MM.1S (cell line): Measurements from ENCODE around the gene SCNM1.

ENCODE experiments used
- DNase-seq: peaks from one replicate; pipeline ENCODE4 v3.0.0-alpha.2; 2015
- H2AFZ ChIP-seq: fragments of 300-600 bp; sonication (generic); 2 replicates; pipeline ENCODE4 v1.6.0; 2016; ENCODE audit warnings: antibody characterized with exemption, low read length
- H3F3A ChIP-seq: fragments of 300-600 bp; sonication (generic); 2 replicates; pipeline ENCODE4 v1.6.1; 2016; ENCODE audit warnings: mild to moderate bottlenecking, antibody characterized with exemption, low read length, moderate library complexity, mixed read lengths; ENCODE audit not compliant: insufficient read depth
- H3K27ac ChIP-seq: fragments of 300-600 bp; sonication (generic); 2 replicates; pipeline ENCODE4 v1.5.1; 2016; ENCODE audit warnings: mild to moderate bottlenecking, low read length
- H3K27me3 ChIP-seq: fragments of 300-600 bp; sonication (generic); replicated peaks from 2 replicates; pipeline ENCODE4 v1.6.0; 2016; ENCODE audit warnings: low read length; ENCODE audit not compliant: insufficient read depth
- H3K36me3 ChIP-seq: fragments of 300-600 bp; sonication (generic); replicated peaks from 2 replicates; pipeline ENCODE4 v1.6.1; 2016; ENCODE audit warnings: mild to moderate bottlenecking, low read length, mixed read lengths; ENCODE audit not compliant: insufficient read depth
- H3K4me1 ChIP-seq: fragments of 300-600 bp; sonication (generic); 2 replicates; pipeline ENCODE4 v1.6.1; 2016; ENCODE audit warnings: low read length, mixed read lengths
- H3K4me2 ChIP-seq: fragments of 300-600 bp; sonication (generic); 2 replicates; pipeline ENCODE4 v1.6.0; 2016; ENCODE audit warnings: low read depth, low read length
- H3K4me3 ChIP-seq: fragments of 300-600 bp; sonication (generic); 2 replicates; pipeline ENCODE4 v1.5.1; 2016; ENCODE audit warnings: low read length, mixed read lengths
- H3K79me2 ChIP-seq: fragments of 300-600 bp; sonication (generic); 2 replicates; pipeline ENCODE4 v1.6.1; 2016; ENCODE audit warnings: mixed run types, low read length, mixed read lengths
- H3K9ac ChIP-seq: fragments of 300-600 bp; sonication (generic); 2 replicates; pipeline ENCODE4 v1.6.1; 2016; ENCODE audit warnings: low read length, mixed read lengths
- H3K9me2 ChIP-seq: fragments of 300-600 bp; sonication (generic); replicated peaks from 2 replicates; pipeline ENCODE4 v1.6.1; 2016; ENCODE audit warnings: mild to moderate bottlenecking, low read length, mixed read lengths; ENCODE audit not compliant: insufficient read depth
- H3K9me3 ChIP-seq: fragments of 300-600 bp; sonication (generic); replicated peaks from 2 replicates; pipeline ENCODE4 v1.6.1; 2016; ENCODE audit warnings: mild to moderate bottlenecking, low read length, mixed read lengths; ENCODE audit not compliant: insufficient read depth
- H4K20me1 ChIP-seq: fragments of 300-600 bp; sonication (generic); 2 replicates; pipeline ENCODE4 v1.6.1; 2016; ENCODE audit warnings: mild to moderate bottlenecking, low read length, moderate library complexity, mixed read lengths; ENCODE audit not compliant: insufficient read depth
- EZH2 ChIP-seq: fragments of 300-600 bp; sonication (generic); optimal IDR thresholded peaks from 2 replicates; pipeline ENCODE3; 2017; ENCODE audit warnings: low read depth, mild to moderate bottlenecking, antibody characterized with exemption, low read length, mixed read lengths
- EZH2phosphoT487 ChIP-seq: fragments of 300-600 bp; sonication (generic); IDR thresholded peaks from 2 replicates; pipeline ENCODE4 v1.6.1; 2018; ENCODE audit warnings: antibody characterized with exemption, low read length
- TF ChIP-seq, protein P1 (sequence below): fragments of 300-600 bp; sonication (generic); IDR thresholded peaks from 2 replicates; pipeline ENCODE4 v1.5.1; 2016; ENCODE audit warnings: antibody characterized with exemption, low read length, mixed read lengths

SCNM1 gene, protein sequence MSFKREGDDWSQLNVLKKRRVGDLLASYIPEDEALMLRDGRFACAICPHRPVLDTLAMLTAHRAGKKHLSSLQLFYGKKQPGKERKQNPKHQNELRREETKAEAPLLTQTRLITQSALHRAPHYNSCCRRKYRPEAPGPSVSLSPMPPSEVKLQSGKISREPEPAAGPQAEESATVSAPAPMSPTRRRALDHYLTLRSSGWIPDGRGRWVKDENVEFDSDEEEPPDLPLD

DNA sequence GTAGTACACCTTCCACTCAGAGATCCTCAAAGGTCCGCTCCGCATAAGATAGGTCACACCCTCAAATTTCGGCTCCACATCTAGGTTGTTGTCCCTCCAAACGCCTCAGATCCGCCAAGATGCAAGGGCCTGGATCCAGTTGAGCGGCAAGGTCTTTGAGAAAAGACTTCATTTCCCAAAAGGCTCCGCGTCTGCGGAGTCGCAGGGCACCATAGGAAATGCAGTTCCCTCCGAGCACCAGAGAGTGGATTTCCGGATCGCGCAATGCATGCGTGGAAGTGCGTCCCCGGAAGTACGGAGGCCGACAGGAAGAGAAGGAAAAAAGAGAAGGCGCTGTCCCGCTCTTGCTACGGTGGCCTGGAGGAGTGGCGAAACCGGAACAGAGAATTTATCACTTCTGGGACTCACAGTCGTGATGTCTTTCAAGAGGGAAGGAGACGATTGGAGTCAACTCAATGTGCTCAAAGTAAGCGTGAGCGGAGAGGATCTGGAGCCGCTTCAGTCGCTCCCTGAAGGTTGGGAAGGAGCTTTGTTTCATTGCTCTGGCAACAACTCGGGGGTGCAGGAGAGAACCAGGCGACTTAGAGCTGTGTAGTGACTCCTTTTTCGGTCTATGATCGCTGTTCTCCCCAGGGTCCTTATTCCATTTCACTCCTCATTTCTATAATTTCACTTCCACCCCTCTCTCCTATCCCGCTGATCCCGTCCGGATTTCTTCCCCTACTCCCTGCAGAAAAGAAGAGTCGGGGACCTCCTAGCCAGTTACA is at the start of gene SCNM1, which contains the start of gene LYSMD1:
Gene SCNM1 (plus strand): TSS at position 407 of the 767 bp plus-strand sequence. CDS start 9 bp downstream, at position 416.
Gene LYSMD1 (minus strand): TSS at position 165 of the 767 bp plus-strand sequence. CDS start 644 bp downstream, outside the sequence.
- no peaks in the 10 kb centered on the region for H3K9me2 ChIP-seq
- peak; percentile 100 for DNase-seq
- H3K27ac ChIP-seq: peak within 1 kb of the TSS; percentile 51; the same call in 1 of the 2 replicates
- no peaks in the 10 kb centered on the region for H3K36me3 ChIP-seq
- H3K4me3 ChIP-seq: peak within 1 kb of the TSS; percentile 86
- H2AFZ ChIP-seq: peak within 1 kb of the TSS; percentile 99
- peak within 1 kb of the TSS; percentile 77 for H3K9ac ChIP-seq
- no peaks in the 10 kb centered on the region for H3K9me3 ChIP-seq
- no peak for TF ChIP-seq EZH2phosphoT487
- TF ChIP-seq, protein P1, sequence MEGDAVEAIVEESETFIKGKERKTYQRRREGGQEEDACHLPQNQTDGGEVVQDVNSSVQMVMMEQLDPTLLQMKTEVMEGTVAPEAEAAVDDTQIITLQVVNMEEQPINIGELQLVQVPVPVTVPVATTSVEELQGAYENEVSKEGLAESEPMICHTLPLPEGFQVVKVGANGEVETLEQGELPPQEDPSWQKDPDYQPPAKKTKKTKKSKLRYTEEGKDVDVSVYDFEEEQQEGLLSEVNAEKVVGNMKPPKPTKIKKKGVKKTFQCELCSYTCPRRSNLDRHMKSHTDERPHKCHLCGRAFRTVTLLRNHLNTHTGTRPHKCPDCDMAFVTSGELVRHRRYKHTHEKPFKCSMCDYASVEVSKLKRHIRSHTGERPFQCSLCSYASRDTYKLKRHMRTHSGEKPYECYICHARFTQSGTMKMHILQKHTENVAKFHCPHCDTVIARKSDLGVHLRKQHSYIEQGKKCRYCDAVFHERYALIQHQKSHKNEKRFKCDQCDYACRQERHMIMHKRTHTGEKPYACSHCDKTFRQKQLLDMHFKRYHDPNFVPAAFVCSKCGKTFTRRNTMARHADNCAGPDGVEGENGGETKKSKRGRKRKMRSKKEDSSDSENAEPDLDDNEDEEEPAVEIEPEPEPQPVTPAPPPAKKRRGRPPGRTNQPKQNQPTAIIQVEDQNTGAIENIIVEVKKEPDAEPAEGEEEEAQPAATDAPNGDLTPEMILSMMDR: no peak
- no peak for TF ChIP-seq EZH2
- peaks cover 4% of the 10 kb centered on the region for H3F3A ChIP-seq
- H3K4me2 ChIP-seq: peak within 1 kb of the TSS; percentile 91
- H3K79me2 ChIP-seq: peaks cover 30% of the 10 kb centered on the region
- peaks cover 7% of the 10 kb centered on the region for H3K4me1 ChIP-seq
- H3K27me3 ChIP-seq: no peaks in the 10 kb centered on the region
- H4K20me1 ChIP-seq: no peaks in the 10 kb centered on the region

DNA sequence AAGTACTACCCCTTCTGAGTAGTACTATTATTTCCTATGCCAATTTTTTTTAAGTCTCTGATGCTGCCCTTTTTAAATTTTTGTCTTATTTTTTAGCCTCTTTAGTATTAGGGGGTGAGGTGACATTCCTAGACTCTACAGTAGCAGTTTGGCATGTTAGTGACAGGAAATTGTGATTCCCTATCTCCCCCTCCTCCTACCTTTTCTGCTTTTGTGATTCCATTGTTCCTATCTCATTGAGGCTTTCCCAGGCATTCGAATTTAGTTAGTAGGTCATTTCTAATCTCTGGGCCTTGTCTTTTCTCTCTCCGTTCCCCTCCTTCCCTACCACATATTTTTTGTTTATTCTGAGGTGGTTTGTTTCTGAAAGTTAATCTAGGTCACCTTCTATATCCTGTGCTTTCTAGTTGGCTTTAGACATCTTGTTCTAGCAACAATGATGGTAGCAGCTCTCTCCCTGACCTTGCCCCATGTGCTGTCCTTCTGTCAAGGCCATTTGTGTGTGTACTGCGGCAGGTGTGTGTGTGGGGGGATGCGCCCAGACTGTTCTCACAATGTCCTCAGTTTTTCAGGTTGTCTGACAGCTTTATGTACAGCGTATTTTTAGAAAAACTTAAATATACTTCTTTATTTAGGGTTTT is 41.1 kb upstream of the SCNM1 start:
- H3K9me2 ChIP-seq: no peaks in the 10 kb centered on the region
- H3K27ac ChIP-seq: no peak overlapping the region
- no peak overlapping the region for H2AFZ ChIP-seq
- no peaks in the 10 kb centered on the region for H3K36me3 ChIP-seq
- no peak overlapping the region for H3K4me2 ChIP-seq
- no peaks in the 10 kb centered on the region for H3K9me3 ChIP-seq
- H4K20me1 ChIP-seq: no peaks in the 10 kb centered on the region
- H3K27me3 ChIP-seq: no peaks in the 10 kb centered on the region
- no peaks in the 10 kb centered on the region for H3K4me1 ChIP-seq
- H3K4me3 ChIP-seq: no peak overlapping the region
- H3K79me2 ChIP-seq: no peaks in the 10 kb centered on the region
- H3K9ac ChIP-seq: no peak overlapping the region
- DNase-seq: no peak
- TF ChIP-seq EZH2: no peak
- TF ChIP-seq, protein P1: no peak
- no peak for TF ChIP-seq EZH2phosphoT487
- no peaks in the 10 kb centered on the region for H3F3A ChIP-seq

DNA sequence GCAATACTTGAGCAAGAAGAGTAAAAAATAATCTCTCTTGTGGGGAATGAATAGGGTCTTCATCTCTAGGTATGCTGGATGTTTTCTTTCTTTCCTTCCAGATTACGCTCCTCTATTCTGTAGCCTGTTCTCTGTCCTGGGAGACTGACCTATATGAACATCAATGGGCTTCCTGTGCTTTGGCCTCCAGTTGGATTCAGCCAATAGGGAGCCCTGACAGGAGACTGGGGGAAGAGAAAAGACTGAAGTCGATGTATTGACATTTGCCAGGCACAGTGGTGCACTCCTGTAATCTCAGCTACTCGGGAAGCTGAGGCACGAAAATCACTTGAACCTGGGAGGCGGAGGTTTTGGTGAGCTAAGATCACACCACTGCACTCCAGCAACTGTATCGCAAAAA is 37.1 kb upstream of the SCNM1 start:
- no peaks in the 10 kb centered on the region for H3K4me1 ChIP-seq
- no peaks in the 10 kb centered on the region for H3K36me3 ChIP-seq
- H3K4me2 ChIP-seq: no peak overlapping the region
- TF ChIP-seq, protein P1: no peak
- TF ChIP-seq EZH2 (no peak), EZH2phosphoT487 (no peak)
- H2AFZ ChIP-seq: no peak overlapping the region
- no peak overlapping the region for H3K27ac ChIP-seq
- H3K4me3 ChIP-seq: no peak overlapping the region
- H3K79me2 ChIP-seq: no peaks in the 10 kb centered on the region
- no peaks in the 10 kb centered on the region for H4K20me1 ChIP-seq
- H3F3A ChIP-seq: no peaks in the 10 kb centered on the region
- no peaks in the 10 kb centered on the region for H3K9me2 ChIP-seq
- H3K9ac ChIP-seq: no peak overlapping the region
- no peak for DNase-seq
- H3K9me3 ChIP-seq: no peaks in the 10 kb centered on the region
- peaks cover 21% of the 10 kb centered on the region for H3K27me3 ChIP-seq
